Stimulated activated CD8-positive, alpha-beta memory T cell treated with anti-CD3 and anti-CD28 coated beads, Interleukin-15, amount 100 ng/mL, for 48 hours (primary cell): ENCODE data around the gene SMG5.
"Not testable (repeated sequence)": the region's sequence is repeated elsewhere in the genome, so short reads cannot be mapped to it uniquely, and the experiment has no call there.

ENCODE experiments used
- DNase-seq, 2 donors: peaks; one replicate each; pipeline ENCODE4 v3.0.0-alpha.2; 2020; ENCODE audit warnings: low read depth in 2 of 2

Gene SMG5

DNA sequence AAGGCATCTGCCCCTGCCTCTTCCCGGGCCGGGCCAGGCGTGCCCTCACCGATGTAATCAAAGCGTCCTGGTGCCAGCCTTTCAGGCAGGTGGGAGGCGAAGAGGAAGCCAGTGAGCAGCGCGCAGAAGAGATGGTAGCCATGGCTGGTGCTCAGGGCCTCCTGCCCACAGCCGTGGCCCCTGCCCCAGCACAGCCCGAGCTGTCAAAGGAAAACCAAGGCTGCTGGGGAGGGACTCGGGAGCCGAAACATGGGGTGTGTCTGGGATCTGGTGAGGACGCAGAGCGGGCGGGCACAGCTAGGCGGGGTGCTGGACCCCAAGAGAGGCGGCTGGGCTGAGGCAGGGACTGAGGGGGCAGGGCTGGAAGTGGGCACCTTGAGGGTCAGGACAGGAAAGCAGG is 37.9 kb downstream of the SMG5 start:
- DNase-seq, result no peak

DNA sequence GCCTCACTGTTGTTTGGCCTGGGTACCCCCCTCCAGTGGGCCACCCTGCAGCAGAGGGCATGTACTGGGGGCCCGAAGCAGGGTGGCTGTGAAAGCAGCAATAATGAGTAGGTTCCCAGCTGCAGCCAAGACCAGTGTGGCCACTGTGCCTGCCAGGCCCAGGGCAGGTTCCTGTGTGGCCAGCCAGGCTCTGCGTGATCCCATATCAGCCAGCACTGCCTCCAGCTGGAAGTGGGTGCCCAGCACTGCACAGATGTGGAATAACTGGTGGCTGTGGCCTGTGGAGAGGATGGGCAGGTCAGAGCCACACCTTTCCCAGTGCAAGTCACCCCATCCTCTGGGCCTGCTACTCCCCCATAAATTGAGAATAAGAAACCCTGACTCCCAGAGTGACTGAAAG is 38.5 kb downstream of the SMG5 start:
- no peak for DNase-seq

DNA sequence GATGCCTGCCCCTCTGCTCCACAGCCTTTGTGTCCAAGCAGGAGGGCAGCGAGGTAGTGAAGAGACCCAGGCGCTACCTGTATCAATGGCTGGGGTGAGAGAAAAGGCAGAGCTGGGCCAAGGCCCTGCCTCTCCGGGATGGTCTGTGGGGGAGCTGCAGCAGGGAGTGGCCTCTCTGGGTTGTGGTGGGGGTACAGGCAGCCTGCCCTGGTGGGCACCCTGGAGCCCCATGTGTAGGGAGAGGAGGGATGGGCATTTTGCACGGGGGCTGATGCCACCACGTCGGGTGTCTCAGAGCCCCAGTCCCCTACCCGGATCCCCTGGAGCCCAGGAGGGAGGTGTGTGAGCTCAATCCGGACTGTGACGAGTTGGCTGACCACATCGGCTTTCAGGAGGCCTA is 39.9 kb downstream of the SMG5 start:
- DNase-seq, result no peak

DNA sequence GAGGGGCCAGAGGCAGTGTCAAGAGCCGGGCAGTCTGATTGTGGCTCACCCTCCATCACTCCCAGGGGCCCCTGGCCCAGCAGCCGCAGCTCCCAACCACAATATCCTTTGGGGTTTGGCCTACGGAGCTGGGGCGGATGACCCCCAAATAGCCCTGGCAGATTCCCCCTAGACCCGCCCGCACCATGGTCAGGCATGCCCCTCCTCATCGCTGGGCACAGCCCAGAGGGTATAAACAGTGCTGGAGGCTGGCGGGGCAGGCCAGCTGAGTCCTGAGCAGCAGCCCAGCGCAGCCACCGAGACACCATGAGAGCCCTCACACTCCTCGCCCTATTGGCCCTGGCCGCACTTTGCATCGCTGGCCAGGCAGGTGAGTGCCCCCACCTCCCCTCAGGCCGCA is 40.7 kb downstream of the SMG5 start, which contains the start of gene BGLAP:
Gene BGLAP, plus strand, starts transcription at position 259 of the 400 bp plus-strand sequence. Its CDS starts 48 bp downstream, at position 307.
- DNase-seq, result no peak

DNA sequence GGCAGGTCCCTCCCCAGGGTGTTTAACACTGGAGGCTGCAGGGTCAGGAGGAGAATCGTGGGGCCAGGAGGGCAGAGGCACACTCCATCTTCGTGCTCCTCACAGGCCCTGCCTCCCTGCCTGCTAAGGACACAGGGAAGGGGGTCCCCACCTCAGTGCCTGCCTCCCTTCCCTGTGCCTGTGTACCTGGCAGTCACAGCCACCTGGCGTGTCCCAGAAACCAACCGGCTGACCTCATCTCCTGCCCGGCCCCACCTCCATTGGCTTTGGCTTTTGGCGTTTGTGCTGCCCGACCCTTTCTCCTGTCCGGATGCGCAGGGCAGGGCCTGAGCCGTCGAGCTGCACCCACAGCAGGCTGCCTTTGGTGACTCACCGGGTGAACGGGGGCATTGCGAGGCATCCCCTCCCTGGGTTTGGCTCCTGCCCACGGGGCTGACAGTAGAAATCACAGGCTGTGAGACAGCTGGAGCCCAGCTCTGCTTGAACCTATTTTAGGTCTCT is 41.3 kb downstream of the SMG5 start:
- DNase-seq, result no peak

DNA sequence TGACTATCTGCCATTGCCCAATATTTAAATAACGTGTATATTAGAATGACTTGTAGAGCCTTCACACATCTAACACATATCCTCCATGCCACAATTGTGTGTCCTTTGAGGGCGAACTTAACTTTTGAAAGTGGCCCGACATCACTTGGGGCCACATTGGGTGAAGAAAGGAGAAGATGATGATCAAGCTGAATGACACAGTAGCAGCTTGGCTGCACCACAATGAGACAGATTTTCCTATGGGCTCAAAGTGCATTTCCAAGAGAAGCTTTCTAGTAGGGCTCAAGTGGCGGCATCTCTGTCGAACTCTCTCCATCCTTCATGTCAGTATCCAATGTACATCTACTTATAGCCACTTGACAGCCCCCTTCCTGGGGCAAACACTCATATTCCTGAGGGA is 44.4 kb downstream of the SMG5 start:
- DNase-seq, result no peak

DNA sequence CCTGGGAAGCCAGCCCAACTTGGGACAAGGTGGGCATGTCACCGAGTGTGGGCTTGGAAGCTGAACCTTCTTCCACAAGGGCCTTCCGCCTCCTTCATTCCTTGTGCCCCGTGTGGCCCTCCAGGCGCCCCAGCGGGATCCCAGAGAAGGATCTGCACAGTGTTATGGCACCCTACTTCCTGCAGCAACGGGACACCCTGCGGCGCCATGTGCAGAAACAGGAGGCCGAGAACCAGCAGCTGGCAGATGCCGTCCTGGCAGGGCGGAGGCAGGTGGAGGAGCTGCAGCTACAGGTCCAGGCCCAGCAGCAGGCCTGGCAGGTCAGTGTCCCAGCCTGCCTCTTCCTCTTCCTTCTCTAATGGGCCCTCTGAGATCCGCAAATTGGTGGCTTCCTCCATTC is 46.5 kb downstream of the SMG5 start:
- no peak for DNase-seq

DNA sequence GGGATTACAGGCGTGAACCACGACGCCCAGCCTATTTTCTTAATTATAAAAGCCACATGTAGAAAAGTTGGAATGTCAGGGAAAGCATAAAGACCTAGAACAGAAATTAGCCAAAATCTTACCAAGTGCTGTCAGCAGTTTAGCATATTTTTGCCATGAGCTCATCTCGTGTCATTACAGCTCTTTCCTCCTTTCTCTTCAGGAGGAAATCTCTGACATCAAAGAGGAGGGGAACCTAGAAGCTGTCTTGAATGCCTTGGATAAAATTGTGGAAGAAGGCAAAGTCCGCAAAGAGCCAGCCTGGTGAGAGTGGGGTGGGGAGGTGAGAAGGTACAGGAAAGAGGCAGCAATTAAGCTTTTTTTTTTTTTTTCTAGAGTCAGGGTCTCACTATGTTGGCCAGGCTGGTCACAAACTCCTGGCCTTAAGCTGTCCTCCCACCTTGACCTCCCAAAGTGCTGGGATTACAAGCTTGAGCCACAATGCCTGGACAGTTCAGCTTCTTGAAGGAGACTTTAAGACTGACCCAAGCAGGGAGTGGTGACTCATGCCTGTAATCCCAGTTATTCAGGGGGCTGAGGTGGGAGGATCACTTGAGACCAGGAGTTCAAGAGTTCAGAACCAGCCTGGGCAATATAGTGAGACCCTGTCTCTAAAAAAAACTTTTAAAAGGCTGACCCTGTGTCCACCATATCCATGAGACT is 49.0 kb downstream of the SMG5 start:
- DNase-seq, result no peak

DNA sequence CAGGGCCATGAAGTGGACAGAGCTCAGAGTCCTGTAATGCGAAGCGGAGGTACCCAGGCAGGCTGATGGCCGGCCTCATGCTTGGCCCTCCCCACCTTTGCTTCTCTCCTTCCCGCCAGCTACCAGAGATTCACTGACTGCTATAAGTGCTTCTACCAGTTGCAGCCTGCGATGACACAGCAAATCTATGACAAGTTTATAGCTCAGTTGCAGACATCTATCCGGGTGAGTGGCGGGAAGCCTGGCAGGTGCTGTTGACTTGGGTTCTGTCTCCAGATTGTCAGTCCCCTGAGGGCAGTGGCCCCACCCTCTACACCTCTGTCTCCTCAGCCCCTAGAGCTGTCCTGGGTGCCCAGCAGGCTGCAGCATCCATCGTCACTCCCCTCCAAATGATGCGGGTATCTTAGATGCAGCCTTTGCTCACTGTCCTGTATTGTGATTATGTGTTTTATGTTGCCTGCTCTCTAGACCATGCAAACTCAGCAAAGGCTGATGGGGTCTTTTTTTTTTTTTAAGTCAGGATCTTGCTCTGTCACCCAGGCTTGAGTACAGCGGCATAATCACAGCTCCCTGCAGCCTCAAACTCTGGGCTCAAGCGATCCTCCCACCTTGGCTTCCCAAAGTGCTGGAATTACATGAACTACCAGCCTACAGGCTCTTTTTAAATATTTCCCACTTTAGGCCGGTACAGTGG is 50.3 kb downstream of the SMG5 start:
- no peak for DNase-seq

DNA sequence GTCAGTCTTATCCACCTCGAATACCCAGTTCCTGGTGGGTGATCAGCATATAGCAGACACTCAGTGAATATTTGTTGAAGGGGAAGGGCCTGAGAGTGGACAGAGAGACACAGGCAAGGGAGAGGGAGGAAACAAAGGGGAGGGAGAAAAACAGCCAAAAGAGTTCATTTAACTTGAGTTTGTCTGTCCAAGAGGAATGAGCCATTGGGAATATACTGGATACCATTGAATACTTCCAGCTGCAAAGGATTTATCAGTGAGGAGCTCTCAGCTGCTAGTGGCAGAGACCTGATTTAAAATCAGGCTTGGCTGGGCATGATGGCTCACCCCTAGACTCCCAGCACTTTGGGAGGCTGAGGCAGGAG is 52.2 kb downstream of the SMG5 start:
- DNase-seq, result no peak

DNA sequence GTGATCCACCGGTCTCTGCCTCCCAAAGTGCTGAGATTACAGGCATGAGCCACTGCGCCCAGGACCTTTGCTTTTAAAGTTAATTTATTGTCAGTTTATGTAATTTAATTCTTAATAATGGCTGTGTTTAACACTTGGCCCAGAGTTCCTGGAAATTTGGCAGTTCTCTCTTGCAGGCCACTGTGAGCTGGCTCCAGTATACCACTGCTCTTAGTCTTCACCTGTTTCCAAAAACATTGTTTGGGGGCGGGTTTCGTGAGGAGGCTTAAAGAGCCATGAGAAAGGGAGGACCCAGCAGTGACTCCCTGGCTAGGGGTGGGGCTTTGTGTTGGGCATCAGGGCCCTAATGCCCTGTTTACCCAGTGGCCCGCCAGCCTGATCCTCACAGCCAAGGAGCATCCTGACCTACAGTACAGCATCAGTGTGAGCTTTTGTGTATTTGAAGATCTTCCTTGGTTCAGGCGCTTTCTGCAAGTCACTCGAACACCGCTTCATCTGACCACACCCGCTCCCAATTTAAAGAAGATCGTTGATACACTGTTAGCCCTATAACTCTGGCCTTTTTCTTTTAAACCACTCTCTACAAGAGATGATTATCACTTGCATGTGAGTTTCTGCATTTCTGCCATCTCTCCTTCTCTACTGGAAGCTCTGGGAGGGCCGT is 52.7 kb downstream of the SMG5 start:
- DNase-seq, result no peak

DNA sequence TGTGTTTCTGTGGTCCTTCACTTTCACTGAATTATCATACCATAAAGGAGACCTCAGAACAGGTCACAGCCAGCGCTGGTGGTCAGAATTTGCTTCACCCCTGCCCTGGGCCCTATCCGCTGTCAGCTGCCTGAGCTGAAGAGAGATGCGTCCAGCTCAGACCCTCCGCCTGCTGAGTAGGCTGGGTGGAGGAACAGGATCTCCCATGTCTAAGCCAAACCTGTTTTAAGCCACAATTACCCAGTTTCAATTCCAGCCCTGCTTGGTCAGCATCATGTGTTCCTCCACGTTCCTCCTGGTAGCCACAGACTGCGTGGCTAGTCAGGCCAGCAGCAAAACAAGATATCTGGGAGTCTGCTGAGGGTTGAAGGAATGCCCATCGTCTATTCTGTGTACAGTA is 54.1 kb downstream of the SMG5 start:
- DNase-seq, result no peak

DNA sequence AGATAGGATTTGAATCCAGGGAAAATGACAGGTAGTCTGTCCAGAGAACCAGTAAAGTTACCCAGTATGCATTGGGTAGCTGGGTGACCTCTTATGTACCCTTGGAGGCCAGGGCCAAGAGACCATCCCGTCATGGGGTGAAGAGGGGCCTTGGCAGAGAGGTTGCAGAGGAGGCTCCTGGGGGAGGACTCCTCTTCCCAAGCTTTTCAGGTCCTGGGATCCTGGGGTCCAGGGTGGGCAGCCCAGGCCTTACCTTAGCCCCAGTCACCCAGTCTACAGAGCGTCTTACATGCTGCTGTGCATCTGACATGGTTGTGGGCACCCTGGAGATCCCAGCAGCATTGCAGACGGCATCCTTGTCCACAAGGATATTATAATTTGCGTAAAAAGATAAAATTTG is 55.8 kb downstream of the SMG5 start:
- DNase-seq, result no peak

DNA sequence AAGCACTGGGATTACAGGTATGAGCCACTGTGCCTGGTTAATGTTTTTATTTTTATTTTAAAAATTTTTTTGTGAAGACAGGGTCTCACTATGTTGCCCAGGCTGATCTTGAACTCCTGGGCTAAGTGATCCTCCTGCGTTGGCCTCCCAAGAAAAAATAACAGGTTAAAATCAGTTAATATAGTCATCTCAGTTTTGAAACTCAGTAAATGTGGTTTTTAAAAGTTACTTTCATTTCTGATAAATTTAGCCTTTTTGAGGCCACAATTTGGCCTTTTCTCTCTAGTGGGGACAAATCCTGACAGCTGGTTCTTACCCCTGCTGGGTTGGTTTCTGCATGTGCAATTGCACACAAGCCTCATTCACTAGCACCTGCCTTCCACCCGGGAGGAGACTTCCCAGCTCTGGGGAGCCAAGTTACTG is 56.5 kb downstream of the SMG5 start:
- no peak for DNase-seq

DNA sequence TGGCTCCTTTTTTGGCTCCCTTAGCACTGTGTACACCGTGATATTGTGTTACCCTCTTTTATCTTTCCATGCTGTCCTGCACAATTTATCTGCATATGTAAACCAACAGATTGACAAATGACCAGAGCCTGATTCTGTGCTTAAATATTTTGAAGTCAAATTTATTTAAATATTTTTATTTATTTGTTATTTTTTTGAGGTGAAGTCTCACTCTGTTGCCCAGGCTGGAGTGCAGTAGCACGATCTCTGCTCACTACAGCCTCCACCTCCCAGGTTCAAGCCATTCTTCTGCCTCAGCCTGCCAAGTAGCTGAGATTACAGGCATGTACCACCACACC is 57.0 kb downstream of the SMG5 start:
- no peak for DNase-seq

DNA sequence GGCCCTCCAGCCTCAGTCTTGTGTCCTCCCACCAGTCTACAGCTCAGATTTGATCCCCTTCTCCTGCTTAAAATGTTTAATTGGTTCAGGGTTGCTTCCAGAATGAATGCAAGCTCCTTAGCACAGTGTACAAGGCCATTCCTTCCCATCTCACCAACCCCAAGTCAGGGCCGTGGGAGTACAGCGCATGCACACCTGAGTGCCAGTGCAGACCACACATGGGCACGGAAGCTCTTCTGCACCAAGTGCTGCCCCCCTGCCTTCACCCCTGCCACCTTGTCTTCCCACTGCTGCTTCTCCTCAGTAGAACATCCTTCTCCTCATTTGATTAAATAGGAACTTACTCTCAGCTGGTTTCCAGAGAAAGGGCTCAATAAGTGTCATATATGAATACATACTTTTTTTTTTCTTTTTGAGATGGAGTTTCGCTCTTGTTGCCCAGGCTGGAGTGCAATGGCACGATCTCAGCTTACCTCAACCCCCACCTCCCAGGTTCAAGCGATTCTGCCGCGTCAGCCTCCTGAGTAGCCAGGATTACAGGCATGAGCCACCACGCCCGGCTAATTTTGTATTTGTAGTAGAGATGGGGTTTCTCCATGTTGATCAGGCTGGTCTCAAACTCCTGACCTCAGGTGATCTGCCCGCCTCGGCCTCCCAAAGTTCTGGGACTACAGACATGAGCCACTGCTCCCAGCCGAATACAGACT is 60.5 kb downstream of the SMG5 start:
- no peak for DNase-seq

DNA sequence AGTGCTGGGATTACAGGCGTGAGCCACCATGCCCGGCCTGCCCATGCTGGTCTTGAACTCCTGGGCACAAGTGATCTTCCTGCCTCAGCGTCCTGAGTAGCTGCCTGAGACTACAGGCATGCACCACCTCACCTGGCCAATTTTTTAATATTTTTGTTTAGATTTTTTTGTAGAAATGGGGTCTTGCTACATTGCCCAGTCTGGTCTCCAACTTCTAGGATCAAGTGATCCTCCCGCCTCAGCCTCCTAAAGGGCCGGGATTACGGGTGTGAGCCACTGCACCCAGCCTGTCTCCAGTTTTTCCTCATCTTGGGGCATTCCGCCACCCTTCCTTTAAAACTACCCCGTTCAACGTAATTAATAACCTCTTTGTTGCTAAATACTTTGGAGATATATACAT is 62.4 kb downstream of the SMG5 start:
- DNase-seq, result no peak

DNA sequence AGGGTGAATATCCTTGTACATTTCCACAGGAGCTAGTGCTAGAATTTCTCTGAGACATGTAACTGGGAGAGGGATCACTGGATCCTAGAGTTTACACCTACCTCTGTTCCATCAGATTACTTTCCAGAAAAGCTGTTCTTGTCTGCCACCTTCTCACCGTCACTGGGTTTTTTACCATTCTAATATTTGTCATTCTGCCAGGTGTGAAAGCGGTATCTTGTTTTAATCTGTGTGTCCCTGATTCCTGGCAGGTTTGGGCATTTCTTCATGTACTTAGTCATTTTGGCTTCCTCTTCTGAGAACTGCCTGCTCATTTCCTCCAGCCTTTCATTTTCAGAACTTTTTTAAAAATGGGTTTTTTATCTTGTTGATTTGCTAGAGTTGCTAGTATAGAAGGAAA is 64.8 kb downstream of the SMG5 start:
- DNase-seq, result no peak

DNA sequence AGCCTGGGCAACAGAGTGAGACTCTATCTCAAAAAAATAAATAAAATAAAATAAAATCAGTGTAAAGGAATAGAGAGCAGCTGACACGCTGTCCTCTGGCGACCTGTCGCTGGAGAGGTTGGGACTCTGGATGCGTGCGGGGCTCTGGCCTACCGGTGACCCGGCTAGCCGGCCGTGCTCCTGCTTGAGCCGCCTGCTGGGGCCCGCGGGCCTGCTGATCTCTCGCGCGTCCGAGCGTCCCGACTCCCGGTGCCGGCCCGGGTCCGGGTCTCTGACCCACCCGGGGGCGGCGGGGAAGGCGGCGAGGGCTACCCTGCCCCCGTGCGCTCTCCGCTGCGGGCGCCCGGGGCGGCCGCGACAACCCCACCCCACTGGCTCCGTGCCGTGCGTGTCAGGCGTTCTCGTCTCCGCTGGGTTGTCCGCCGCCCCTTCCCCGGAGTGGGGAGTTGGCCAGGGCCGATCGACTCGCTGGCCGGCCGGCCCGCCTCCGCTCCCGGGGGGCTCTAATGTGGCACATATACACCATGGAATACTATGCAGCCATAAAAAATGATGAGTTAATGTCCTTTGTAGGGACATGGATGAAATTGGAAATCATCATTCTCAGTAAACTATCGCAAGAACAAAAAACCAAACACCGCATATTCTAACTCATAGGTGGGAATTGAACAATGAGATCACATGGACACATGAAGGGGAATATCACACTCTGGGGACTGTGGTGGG is 66.1 kb downstream of the SMG5 start:
- DNase-seq, result not testable (repeated sequence)

DNA sequence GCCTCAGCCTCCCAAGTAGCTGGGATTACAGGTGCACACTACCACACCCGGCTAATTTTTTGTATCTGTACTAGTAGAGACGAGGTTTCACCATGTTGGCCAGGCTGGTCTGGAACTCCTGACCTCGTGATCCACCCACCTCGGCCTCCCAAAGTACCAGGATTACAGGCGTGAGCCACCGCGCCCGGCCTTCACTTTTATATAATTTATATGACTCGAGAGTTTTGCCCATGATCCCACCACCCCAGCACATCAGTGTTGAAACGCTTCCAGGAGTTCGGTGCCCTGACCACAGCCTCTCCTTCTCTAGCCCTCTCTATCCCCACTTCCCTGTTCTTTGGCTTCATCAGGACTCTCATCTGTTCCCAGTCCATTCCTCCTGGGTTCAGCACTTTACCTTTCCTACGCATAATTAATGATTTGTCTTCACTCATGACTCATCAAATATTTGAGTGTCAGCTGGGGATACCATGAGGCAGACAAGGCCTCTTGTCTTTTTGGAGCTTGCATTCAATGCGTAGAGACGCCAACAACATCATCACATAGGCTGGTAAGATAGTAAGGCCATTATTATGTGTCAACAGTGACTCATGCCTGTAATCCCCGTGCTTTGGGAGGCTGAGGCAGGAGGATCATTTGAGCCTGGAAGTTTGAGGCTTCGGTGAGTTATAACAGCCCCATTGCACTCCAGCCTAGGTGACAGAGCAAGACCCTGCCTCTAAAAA is 68.4 kb downstream of the SMG5 start:
- DNase-seq, result no peak

DNA sequence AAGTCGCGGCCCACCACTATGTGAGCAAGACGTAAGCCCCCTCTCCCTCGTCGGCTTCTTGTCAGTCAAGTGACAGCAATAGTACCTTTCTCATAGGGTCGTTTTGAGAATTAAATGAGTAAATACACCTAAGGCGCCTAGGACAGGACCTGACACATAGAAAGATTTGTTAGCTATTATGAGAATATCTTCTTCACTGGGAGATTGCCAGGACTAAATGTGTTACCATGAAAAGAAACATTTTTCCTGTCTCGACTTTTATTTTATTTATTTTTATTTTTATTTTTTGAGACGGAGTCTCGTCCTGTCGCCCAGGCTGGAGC is 69.0 kb downstream of the SMG5 start:
- DNase-seq, result no peak
